GM19397 (cell line): Measurements from ENCODE around the gene PLS1.
"Not testable (repeated sequence)": the region's sequence is repeated elsewhere in the genome, so short reads cannot be mapped to it uniquely, and the experiment has no call there.

Experiments used
- ATAC-seq: cut with Tn5 transposase; IDR thresholded peaks from one replicate; pipeline ENCODE4 v1.9.1; 2021; ENCODE audit warnings: mild to moderate bottlenecking, moderate library complexity; ENCODE audit not compliant: unreplicated experiment

Gene PLS1

DNA sequence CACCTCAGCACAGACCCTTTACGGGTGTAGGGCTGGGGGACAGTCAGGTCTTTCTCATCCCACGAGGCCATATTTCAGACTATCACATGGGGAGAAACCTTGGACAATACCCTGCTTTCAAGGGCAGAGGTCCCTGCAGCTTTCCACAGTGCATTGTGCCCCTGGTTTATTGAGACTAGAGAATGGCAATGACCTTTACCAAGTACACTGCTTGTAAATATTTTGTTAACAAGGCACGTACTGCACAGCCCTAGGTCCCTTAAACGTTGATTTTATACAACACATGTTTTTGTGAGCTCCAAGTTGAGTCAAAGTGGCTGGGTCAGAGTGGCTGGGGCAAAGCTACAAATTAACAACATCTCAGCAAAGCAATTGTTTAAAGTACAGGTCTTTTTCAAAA lies 156.4 kb downstream of the PLS1 start:
- not testable (repeated sequence) for ATAC-seq

GRCh38 chr3:142754494-142754893 lies 158.3 kb downstream of the PLS1 start:
- ATAC-seq, result no peak
